HG02759 (cell line): ENCODE measurements around the gene ELP2.

Experiments
- ATAC-seq: cut with Tn5 transposase; IDR thresholded peaks from one replicate; pipeline ENCODE4 v1.9.1; 2021; ENCODE audit warnings: mild to moderate bottlenecking, moderate library complexity; ENCODE audit not compliant: unreplicated experiment

The ELP2 gene

DNA sequence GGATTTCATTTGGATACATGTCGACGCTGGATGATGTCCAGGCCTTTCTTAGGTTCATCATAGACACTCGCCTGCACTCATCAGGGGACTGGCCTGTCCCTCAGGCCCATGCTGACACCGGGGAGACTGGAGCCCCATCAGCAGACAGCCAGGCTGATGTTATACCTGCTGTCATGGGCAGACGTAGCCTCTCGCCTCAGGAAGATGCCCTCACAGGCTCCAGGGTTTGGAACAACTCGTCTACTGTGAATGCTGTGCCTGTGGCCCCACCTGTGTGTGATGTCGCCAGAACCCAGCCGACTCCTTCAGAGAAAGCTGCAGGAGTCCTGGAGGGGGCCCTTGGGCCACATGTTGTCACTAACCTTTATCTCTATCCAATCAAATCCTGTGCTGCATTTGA, 85.9 kb downstream of the ELP2 start:
- ATAC-seq = no peak

DNA sequence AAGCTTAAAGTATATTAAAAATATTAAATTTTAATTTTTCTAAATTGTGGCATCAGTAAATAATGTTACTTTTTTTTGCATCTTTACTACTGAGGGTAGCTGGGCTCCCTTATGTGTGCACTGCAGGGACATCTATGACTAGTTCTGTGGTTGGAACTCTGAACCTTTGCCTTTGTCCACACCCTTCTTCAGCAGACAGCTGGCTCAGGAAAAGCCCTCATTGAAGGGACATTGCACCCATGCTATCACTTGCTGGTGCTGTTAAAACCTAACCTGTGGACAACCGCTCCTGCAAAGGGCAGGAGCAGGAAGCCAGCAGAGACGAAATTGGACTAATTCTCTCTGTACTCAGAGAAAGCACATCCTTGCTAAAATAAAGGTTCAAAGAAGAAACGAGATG, 87.6 kb downstream of the ELP2 start:
- no peak for ATAC-seq

DNA sequence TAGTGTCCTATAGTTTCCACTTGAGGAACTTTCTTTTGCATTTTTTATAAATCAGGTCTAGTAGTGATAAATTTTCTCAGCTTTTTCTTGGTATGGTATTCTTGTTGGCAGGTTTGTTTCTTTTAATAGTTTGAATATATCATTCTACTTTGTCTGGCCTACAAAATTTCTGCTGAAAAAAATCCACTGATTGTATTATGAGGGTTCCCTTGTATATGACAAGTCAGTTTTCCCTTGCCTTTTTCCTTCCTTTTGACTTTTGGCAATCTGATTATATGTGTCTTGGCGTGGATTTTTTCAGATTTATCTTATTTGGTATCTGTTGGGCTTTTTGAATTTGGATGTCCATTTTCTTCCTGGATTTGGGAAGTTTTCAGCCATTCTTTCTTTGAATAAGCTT, 99.5 kb downstream of the ELP2 start:
- ATAC-seq = no peak
